Muscle of leg (tissue), 11 donors: ENCODE data around the gene PPP1R14C. TPM values are rescaled to one million over a fixed set of nuclear protein-coding genes. Genes with fewer than 3 reads are reported as not detected.

ENCODE experiments used
- DNase-seq: peaks from one replicate; pipeline ENCODE4 v3.0.0; 2013
- H3K27ac ChIP-seq: one replicate; pipeline ENCODE4 v1.5.1; 2013; ENCODE audit warnings: mild to moderate bottlenecking, low read length, control low read depth
- H3K27me3 ChIP-seq: one replicate; pipeline ENCODE4 v1.6.1; 2013; ENCODE audit warnings: low read length; ENCODE audit not compliant: control insufficient read depth, insufficient read depth
- H3K36me3 ChIP-seq: one replicate; pipeline ENCODE4 v1.6.1; 2013; ENCODE audit warnings: low read length; ENCODE audit not compliant: control insufficient read depth, insufficient read depth
- H3K4me1 ChIP-seq: one replicate; pipeline ENCODE4 v1.6.1; 2013; ENCODE audit warnings: low read length; ENCODE audit not compliant: control insufficient read depth, insufficient read depth
- H3K4me3 ChIP-seq: one replicate; pipeline ENCODE4 v1.5.1; 2013; ENCODE audit warnings: low read length, control low read depth
- H3K9me3 ChIP-seq: replicated peaks from 2 replicates; pipeline ENCODE4 v1.6.1; 2013; ENCODE audit warnings: low read depth, low read length; ENCODE audit not compliant: control insufficient read depth
- WGBS: methylation state at CpG from one replicate; pipeline ENCODE4 v1.1.5; 2013; ENCODE audit warnings: missing lambda C conversion rate; ENCODE audit not compliant: insufficient coverage; 5-methylcytosine and 5-hydroxymethylcytosine counted together
- polyA plus RNA-seq, 8 donors: library from polyadenylated mRNA; unstranded; fragments of 120-200 nt; gene quantifications; one replicate each; pipeline versions ENCODE4 v1.2.1 to v1.2.3, GENCODE V29; 2013; ENCODE audit warnings: inconsistent platforms in 1 of 8, low replicate concordance in 1 of 8; ENCODE audit not compliant: insufficient read length in 8 of 8, insufficient read depth in 1 of 8
- total RNA-seq: library from RNA; stranded (reverse); fragments of 120-200 nt; gene quantifications from one replicate; pipeline ENCODE4 v1.2.4, GENCODE V29; 2013

The PPP1R14C gene
- total and polyA plus RNA-seq, 9 donors = 25.3 to 47.3 (median 36.4) TPM

DNA sequence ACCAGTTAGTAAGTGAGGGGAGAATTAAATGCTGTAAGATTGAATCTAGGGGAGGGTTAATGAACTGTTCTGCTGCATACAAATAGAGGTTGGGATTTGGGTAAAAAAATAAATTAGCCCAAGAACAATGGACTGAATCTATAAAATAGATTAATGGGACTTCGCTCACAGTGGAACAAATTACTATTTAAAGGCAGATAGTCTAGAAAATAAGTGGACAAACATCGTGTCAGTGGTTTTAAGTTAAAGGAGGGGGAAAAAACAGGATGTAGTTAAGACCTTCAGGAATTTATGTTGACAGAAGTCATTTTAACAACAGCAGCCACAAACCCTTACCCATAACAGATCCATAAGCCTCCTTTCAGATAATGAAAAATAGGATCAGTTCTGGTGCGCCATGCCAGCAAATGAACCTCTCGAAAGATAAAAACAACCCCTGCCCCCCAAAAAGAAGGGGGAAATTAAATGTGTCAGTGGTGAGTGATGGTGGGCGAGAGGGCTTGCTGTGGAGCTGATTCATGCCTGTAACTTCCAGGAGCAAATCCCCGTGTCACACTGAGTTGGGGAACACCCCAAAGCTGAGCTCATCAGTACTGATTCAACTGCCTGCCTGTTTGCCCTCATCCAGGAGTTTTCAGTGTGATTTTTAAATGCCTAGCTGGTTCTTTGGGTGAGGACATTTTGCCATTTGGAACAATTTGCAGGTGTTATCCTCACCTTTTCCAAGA is 86.8 kb downstream of the PPP1R14C start:
- H3K4me1 ChIP-seq = peaks cover 9% of the 10 kb centered on the region
- H3K4me3 ChIP-seq = no peak overlapping the region
- no peaks in the 10 kb centered on the region for H3K36me3 ChIP-seq
- no peaks in the 10 kb centered on the region for H3K9me3 ChIP-seq
- DNase-seq = peak; percentile 25
- 50% methylated on average over 1 of the region's 6 CpGs for WGBS
- H3K27ac ChIP-seq = no peak overlapping the region
- no peaks in the 10 kb centered on the region for H3K27me3 ChIP-seq

DNA sequence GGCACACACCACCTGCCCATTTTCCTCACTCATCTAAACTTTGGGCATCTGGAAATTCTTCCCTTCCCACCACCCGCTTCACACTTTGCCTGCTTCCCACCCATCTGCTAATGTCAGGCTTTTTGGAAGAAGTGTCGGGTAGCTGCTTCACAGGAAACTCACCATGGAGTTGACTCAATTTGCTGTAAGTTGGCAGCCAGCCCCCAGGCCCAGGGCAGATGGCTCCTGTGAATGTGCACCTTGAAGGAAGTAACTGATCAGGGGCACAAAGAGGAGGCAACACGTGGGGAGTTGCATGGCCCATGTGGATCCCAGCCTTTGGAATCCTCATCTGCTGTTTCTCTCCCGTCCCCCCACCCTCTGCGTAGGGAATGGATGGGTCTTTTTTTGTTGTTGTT is 87.3 kb downstream of the PPP1R14C start:
- no peaks in the 10 kb centered on the region for H3K36me3 ChIP-seq
- WGBS = no CpG with 5 or more reads among the region's 5 CpGs
- H3K9me3 ChIP-seq = no peaks in the 10 kb centered on the region
- DNase-seq = no peak
- H3K27me3 ChIP-seq = no peaks in the 10 kb centered on the region
- peaks cover 9% of the 10 kb centered on the region for H3K4me1 ChIP-seq
- H3K4me3 ChIP-seq = no peak overlapping the region
- no peak overlapping the region for H3K27ac ChIP-seq

DNA sequence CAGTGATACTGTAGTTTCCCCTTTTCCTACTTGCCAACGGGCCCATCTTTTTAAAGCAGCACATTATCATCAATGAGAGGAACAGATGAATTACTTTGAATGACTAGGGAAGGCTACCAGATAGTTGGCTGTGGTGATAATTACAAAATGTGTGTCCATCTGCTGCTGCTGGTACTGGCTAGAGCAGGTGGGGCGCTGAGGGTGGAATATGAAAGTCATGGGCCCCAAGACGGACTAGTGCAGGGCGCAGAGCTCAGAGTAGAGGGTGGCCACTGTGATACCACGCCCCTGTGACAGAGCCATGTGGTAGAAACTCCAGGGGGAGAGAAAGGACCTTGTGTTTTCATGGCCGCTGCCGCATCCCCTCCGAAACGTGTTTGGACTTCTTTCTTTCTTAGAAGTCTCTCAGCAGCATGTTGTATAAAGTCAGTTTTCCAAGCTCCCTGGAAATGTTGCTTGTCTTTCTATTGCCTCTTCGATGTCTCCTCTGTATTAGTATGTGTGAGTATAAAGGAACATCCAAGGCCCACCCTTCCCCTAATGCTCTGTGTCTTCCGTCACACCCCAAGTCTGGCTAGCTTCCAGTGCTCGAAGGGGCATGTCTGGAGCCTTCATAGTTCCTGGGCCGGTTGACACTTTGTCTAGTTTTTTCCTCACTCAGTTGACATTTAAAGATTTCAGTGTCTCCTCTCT is 88.1 kb downstream of the PPP1R14C start:
- no peak for DNase-seq
- Histone ChIP-seq H3K27ac (no peak overlapping the region), H3K27me3 (no peaks in the 10 kb centered on the region), H3K4me1 (peaks cover 9% of the 10 kb centered on the region), H3K36me3 (no peaks in the 10 kb centered on the region), H3K4me3 (no peak overlapping the region), H3K9me3 (no peaks in the 10 kb centered on the region)
- WGBS = 84% methylated on average over 10 of the region's 13 CpGs

DNA sequence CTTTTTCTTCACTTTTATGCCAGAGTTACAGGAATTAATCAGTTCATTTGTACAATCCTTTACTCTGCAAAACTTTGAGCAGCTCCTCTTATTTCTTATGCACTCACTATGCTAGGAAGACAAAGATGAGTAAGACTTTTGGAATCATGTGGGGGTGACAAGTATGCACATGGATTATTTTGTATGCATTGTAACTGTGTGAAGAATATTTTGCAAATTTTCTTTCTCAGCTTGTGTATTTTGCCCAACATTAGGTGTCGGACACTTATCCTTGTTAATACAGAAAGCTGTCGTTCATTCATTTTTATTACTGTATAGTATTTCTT is 88.6 kb downstream of the PPP1R14C start:
- Histone ChIP-seq H3K4me1 (peaks cover 9% of the 10 kb centered on the region), H3K36me3 (no peaks in the 10 kb centered on the region), H3K27me3 (no peaks in the 10 kb centered on the region), H3K27ac (no peak overlapping the region), H3K4me3 (no peak overlapping the region), H3K9me3 (no peaks in the 10 kb centered on the region)
- no CpG with 5 or more reads among the region's 2 CpGs for WGBS
- DNase-seq = no peak

DNA sequence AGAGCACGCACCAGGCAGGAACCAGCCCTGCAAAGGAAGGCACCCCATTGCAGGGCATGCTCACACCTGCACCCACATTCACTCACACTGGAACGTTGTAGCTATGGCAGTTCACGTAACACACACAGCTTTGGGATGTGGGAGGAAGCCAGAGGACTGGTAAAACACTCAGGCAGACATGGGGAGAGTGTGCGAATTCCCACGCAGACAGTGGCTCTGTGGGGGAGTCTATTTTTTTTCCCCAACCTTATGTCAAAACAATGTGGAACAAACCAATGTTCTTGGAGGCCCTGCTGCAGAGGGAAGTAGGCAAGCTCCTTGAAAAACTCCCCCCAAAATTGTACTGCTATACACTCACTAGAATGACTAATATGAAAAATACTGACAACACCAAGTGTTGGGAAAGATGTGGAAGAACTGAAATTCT is 91.0 kb downstream of the PPP1R14C start:
- no peaks in the 10 kb centered on the region for H3K36me3 ChIP-seq
- DNase-seq = no peak
- H3K4me1 ChIP-seq = peaks cover 11% of the 10 kb centered on the region
- no peak overlapping the region for H3K4me3 ChIP-seq
- no peaks in the 10 kb centered on the region for H3K9me3 ChIP-seq
- WGBS = no CpG with 5 or more reads among the region's 5 CpGs
- no peaks in the 10 kb centered on the region for H3K27me3 ChIP-seq
- H3K27ac ChIP-seq = no peak overlapping the region

DNA sequence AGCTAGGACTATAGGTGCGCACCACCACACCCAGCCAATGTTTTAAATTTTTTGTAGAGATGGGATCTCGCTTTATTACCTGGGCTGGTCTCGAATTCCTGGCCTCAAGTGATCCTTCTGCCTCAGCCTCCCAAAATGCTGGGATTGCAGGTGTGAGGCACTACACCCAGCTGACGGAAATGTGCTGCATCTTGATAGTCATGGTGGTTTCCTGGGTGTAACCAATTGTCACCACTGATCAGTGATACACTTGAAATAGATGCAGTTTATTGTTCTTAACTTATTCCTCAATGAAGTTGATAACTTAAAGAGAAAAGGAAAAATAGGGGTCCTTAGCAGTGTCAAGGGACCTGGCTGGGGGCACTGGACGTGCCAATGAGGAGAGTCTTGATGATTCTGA is 92.4 kb downstream of the PPP1R14C start:
- WGBS = 95% methylated on average over 3 of the region's 5 CpGs
- no peak for DNase-seq
- H3K9me3 ChIP-seq = no peaks in the 10 kb centered on the region
- peaks cover 5% of the 10 kb centered on the region for H3K4me1 ChIP-seq
- no peaks in the 10 kb centered on the region for H3K27me3 ChIP-seq
- no peaks in the 10 kb centered on the region for H3K36me3 ChIP-seq
- no peak overlapping the region for H3K4me3 ChIP-seq
- no peak overlapping the region for H3K27ac ChIP-seq

DNA sequence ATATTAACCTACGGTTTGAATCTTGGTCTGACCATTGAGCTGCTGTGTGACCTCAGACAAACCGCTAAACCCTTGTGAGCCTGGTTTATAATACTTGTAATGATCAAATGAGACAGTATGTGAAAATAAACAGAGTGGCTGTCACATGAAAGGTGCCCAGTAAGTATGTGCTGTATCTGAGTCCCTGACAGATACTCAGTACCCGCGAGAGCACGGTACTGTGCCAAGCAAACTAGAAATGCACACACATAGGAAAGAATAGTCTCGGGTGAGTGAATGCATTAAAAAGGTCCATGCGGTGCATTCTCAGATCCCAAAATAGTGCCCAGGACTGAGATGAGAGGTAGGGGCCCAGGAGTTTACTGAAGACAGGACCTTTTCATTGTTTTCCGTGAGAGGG is 93.3 kb downstream of the PPP1R14C start:
- DNase-seq = no peak
- H3K4me1 ChIP-seq = peaks cover 5% of the 10 kb centered on the region
- no peaks in the 10 kb centered on the region for H3K9me3 ChIP-seq
- H3K27me3 ChIP-seq = no peaks in the 10 kb centered on the region
- H3K27ac ChIP-seq = no peak overlapping the region
- 84% methylated on average over 8 of the region's 8 CpGs for WGBS
- H3K4me3 ChIP-seq = no peak overlapping the region
- H3K36me3 ChIP-seq = no peaks in the 10 kb centered on the region

DNA sequence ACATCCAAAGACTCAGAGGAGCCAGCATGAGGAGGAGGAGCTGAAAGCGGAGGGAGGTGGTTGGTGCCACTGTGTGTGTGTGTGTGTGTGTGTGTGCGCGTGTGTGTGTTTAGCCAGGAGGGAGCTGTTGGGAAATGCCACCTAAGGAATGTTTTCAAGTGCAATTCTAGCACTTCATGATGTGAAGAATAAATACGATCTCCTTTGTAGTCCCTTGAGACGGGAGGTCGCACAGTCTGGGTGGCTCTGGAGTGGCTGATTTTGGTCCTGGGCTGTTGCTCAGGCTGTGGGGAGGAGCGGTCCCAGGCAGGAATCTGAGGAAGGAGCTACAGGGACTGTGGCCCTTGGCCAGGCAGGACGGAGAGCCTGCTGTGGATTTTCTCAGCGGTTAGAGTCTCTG is 93.7 kb downstream of the PPP1R14C start:
- Histone ChIP-seq H3K4me3 (no peak overlapping the region), H3K4me1 (peaks cover 5% of the 10 kb centered on the region), H3K27me3 (no peaks in the 10 kb centered on the region), H3K27ac (no peak overlapping the region), H3K36me3 (no peaks in the 10 kb centered on the region), H3K9me3 (no peaks in the 10 kb centered on the region)
- no peak for DNase-seq
- whole genome bisulfite sequencing = 66% methylated on average over 9 of the region's 9 CpGs

DNA sequence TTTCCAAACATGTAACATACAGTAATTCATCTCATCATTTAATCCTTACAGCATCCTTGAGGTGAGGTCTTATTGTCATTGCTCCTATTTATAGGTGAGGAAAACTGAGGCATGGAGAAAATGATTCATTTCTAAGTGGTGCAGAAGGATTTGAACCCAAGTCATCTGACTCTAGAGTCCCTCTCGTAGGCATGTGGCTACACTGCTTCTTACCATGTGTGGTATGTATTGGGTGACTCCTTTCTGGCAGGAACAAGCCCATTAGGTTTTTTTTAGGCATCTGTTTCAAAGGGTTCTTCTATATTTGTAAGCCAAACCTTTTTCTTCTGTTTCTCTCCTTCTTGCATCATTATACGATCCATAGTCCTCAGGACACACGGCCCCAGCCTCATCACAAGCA is 94.8 kb downstream of the PPP1R14C start:
- no peak overlapping the region for H3K4me3 ChIP-seq
- WGBS = 61% methylated on average over 2 of the region's 3 CpGs
- H3K27ac ChIP-seq = no peak overlapping the region

DNA sequence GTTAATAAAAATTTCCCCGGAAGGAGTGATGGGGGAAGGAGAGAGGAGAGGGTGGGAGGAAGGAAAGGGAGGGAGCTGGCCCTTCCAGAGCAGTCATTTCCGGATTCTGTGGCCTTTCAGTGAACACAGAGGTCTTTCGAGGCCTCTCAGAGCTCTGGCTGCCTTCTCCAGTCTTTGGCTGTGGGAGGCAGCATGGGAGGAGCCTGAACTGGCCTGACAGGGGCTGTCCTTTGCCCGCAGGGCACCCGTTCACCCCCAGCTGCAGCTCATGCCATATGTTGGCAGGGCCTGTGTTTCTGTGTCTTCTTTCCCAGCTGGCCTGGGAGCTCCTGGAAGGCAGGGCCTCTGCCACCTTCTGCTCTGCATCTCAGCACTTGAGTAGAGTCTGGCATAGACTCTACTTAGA is 95.5 kb downstream of the PPP1R14C start:
- H3K27me3 ChIP-seq = no peaks in the 10 kb centered on the region
- DNase-seq = peak; percentile 57
- H3K4me1 ChIP-seq = peaks cover 5% of the 10 kb centered on the region
- no peaks in the 10 kb centered on the region for H3K9me3 ChIP-seq
- H3K27ac ChIP-seq = peak overlapping the region; percentile 39
- WGBS = 32% methylated on average over 2 of the region's 5 CpGs
- H3K4me3 ChIP-seq = no peak overlapping the region
- no peaks in the 10 kb centered on the region for H3K36me3 ChIP-seq

More for the DNA sequence above, 94.8 kb downstream of the PPP1R14C start:
- DNase-seq = no peak
- Histone ChIP-seq H3K27me3 (no peaks in the 10 kb centered on the region), H3K36me3 (no peaks in the 10 kb centered on the region), H3K9me3 (no peaks in the 10 kb centered on the region), H3K4me1 (peaks cover 5% of the 10 kb centered on the region)
